ENCODE data around the gene CRIM1.

DNA sequence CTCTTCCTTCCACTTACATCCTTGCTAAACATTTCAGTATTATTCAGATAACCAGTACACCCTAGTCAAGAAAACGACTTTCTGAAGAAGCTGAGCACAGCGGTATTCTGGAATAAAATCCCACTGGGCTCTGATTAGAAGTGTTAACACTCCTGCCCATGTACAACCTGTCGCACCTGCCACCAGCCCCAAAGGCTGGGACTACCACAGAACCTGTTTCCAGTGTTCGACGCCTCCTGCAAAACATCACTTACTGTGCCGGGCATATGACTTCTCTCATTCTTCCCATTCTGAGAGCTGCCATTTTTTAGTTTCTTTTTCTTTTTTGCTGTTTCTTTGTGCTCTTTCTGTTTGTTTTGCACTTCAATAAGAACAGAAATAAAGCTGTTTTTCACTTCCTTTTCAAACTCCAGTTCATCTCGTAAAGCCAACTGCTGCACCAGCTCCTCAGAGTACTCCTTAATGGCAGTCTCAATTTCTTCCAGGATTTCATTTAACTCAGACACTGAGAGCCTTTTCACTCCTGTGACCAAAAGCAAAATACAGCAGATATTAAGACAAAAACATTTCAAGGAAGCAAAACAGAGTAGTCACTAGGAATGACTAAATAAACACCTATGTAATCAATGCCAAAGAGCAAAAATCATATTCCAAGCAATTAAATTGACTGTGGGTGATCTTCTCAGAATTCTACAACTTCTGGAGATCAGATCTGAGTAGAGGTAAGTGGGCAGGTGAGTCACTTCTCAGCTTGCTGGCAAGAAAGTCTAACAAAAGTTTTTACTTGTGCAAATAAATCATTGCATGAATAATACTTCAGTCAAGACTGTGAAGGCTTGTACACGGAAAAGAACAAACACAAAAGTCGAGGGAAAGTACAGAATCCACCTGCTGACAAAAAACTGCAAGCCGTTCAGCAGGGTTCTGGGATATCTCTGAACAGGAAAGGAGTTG lies 223.0 kb downstream of the CRIM1 start:
- no peak for TF ChIP-seq JUND (IDR thresholded peaks at IDR 0.05)
- no peak for TF ChIP-seq ATF3 (IDR thresholded peaks at IDR 0.05)
- TF ChIP-seq CTCF (IDR thresholded peaks at IDR 0.05; ENCODE audit: low read depth, low read length, missing input control) = no peak
- TF ChIP-seq, protein P1, sequence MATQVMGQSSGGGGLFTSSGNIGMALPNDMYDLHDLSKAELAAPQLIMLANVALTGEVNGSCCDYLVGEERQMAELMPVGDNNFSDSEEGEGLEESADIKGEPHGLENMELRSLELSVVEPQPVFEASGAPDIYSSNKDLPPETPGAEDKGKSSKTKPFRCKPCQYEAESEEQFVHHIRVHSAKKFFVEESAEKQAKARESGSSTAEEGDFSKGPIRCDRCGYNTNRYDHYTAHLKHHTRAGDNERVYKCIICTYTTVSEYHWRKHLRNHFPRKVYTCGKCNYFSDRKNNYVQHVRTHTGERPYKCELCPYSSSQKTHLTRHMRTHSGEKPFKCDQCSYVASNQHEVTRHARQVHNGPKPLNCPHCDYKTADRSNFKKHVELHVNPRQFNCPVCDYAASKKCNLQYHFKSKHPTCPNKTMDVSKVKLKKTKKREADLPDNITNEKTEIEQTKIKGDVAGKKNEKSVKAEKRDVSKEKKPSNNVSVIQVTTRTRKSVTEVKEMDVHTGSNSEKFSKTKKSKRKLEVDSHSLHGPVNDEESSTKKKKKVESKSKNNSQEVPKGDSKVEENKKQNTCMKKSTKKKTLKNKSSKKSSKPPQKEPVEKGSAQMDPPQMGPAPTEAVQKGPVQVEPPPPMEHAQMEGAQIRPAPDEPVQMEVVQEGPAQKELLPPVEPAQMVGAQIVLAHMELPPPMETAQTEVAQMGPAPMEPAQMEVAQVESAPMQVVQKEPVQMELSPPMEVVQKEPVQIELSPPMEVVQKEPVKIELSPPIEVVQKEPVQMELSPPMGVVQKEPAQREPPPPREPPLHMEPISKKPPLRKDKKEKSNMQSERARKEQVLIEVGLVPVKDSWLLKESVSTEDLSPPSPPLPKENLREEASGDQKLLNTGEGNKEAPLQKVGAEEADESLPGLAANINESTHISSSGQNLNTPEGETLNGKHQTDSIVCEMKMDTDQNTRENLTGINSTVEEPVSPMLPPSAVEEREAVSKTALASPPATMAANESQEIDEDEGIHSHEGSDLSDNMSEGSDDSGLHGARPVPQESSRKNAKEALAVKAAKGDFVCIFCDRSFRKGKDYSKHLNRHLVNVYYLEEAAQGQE (IDR thresholded peaks at IDR 0.05) = no peak
- no peak for TF ChIP-seq RAD21 (IDR thresholded peaks at IDR 0.05)
